GM12873 (cell line): ENCODE data around the gene C1QTNF4.

Experiments used
- TF ChIP-seq, protein P1 (sequence below): IDR thresholded peaks from 2 replicates; pipeline ENCODE4 v1.5.1; 2012; ENCODE audit warnings: low read depth, mild to moderate bottlenecking, moderate library complexity, low read length, control low read depth; ENCODE audit not compliant: insufficient read depth; ENCODE audit errors: missing control alignments

Gene C1QTNF4

DNA sequence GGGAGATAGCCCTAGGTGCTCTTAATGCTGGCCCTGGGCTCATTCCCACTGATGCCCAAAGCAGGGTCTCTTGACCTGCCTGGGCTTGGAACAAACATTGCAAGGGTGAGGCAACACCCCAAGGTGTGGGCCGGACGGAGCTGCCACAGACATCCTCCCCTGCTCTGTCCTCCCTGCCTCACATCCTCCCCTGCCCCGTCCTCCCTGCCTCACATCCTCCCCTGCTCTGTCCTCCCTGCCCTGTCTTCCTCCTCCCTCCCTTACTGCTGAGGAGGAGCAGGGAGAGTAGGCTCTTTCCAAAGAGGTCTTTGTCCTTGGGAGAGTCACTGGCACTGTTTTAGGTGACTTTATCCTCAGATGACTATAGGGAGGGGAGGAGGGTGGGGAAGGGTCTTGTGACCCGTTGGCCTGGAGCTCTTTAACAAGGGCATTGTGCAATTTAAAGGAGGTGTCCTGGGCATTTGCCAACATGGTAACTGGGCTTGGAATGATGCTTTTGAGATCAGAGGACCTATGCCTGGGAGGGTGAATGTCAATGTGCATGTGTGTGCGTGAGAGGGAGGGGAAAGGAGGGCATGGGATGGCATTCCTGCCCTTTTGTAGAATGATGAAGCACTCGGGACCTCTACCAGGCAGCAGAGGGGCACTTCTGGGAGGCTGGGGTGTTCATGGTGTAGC, 7.0 kb downstream of the C1QTNF4 start:
- TF ChIP-seq, protein P1, sequence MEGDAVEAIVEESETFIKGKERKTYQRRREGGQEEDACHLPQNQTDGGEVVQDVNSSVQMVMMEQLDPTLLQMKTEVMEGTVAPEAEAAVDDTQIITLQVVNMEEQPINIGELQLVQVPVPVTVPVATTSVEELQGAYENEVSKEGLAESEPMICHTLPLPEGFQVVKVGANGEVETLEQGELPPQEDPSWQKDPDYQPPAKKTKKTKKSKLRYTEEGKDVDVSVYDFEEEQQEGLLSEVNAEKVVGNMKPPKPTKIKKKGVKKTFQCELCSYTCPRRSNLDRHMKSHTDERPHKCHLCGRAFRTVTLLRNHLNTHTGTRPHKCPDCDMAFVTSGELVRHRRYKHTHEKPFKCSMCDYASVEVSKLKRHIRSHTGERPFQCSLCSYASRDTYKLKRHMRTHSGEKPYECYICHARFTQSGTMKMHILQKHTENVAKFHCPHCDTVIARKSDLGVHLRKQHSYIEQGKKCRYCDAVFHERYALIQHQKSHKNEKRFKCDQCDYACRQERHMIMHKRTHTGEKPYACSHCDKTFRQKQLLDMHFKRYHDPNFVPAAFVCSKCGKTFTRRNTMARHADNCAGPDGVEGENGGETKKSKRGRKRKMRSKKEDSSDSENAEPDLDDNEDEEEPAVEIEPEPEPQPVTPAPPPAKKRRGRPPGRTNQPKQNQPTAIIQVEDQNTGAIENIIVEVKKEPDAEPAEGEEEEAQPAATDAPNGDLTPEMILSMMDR: no peak

DNA sequence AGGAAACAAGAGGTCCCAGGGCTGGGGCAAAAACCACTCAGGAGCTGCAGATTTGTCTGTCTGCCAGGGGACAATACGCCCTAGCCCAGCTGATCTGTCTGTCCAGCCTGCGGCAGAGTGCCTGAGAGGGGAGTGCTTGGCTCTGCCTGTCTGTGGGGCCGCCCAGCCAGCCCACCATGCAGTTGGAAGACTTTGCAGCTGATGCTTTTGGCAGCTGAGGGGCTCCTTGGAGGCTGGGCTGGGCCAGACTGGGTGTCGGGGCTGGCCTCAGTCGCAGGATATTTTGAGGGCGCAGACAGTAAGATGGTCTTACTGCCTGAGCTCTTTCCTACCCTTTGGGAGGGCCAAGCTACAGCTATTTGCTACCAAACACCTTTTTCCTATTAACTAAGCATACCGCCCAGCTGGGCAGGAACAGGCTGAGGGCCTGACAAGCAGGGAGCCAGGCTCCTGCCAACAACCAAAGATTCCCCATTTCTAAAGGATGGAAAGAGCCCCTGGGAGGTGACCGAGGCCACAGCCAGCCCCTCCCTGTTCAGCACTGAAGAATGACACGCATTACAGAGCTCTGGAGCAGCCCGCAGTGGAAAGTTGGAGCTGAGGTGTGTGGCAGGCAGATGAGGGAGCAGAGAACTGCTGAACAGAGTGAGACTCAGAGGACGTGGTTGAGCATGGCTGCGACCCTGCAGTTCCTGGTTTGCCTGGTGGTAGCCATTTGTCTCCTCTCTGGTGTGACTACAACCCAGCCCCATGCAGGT, 7.9 kb downstream of the C1QTNF4 start, which contains the start of gene FAM180B:
TSS of gene FAM180B (plus strand) at position 581 of the 758 bp plus-strand sequence. CDS start at position 672, 91 bp downstream.
- TF ChIP-seq, protein P1: no peak

DNA sequence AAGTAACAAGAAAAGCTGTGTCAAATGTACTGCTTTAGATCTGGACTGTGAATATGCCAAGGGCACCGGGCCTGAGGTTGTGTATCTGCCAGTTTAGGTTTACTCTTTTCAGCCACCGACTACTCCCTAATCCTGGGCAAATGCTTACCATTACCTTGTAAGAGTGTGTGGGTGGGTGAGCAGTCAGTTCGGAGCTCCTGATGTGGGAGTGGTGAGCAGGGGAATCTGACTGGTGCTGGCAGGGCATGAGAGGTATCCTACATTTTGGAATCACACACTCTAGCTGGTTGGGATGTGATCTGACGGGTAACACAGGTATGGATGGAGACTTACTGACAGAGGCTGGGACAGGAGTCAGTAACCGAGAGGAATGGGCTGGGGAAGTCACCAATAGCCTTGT, 10.4 kb downstream of the C1QTNF4 start:
- TF ChIP-seq, protein P1: no peak

DNA sequence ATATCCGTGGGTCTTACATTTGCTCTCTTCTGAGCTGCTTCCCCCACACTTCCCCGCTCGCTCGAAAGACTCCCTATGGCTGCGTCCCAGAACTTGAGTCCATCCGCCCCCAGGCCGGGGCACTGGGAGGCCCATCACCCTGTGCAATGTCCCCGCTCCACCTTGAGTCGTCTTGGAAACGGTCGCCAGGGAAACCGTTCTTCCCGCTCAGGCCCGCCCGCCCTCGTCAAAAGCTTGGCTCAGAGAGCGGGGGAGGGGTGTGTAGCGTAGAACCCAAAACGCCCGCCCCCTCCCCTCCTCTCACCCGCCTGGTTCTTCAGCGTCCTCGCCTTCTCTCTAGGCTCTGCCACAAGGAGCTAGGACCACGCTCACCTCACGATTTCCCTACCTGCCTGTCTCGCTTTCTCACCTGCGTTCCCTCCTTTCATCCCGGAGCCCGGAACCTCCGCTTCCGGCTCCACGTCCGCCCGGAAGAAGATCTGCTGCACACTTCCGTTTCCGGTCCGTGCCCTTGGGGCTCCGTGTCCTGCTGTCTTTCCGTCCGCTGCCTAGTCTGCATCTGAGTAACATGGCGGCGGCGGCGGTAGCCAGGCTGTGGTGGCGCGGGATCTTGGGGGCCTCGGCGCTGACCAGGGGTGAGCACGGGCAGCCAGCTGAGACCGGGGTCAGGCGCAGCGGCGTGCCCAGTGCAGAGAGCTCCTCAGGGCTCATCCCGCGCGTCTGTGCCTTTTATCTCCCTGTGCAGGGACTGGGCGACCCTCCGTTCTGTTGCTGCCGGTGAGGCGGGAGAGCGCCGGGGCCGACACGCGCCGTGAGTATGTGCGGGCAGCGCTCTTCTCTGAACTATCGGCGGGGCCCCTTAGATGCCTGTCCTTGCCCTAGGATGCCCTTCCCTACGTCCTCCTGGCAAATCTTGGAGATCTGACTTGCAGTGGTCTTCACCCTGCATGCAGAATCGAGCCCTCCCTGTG, 15.4 kb downstream of the C1QTNF4 start, which contains the start of the genes KBTBD4 and NDUFS3:
TSS of gene KBTBD4 (minus strand) at position 447 of the 971 bp plus-strand sequence. CDS start at position 428, 19 bp downstream.
TSS of gene NDUFS3 (plus strand) at position 551 of the 971 bp plus-strand sequence. CDS start at position 569, 18 bp downstream.
- TF ChIP-seq, protein P1: no peak

DNA sequence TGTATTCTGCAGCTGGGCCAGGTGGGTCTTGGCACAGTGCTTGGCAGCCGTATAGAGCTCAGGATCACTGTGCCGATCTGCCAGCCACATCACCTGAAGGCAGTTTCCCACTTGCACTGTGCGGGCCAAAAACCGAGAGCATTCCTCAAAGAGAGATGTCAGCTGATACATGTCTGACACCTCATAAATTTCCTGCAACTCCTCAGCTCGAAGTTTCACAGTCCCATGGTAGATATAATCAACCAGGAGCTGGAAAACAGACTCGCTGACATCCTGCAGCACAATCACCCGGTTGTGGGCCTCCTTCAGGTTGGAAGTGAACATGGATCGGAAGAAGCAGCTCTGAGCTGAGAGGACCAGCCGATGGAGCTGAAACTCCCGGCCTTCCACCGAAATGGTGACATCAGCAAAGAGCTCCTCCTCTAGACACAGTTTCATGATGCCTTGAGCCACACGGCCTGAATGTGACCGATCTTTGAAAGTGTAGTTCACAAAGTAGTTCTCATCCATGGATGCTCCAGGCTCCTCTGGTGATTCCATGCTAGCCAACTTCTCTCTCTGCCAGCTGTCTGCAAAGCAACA, 16.7 kb downstream of the C1QTNF4 start:
- TF ChIP-seq, protein P1: no peak

DNA sequence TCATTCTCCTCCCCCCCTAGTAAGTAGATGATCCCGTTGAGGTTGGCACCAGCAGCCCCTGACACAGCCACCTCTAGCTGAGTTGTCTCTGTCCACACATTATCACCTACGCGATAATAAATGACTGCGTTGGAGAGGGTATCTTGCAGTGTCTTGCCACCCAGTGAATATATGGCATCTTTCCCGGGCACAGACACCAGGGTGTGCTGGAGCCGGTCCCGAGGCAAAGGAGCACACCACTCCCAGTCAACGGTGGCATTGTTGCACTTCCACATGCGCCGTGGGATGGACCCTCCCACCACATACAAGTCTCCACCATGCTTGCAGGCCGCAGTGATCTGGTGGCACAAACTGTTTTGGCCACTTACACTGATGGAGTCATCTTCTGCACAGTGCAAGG, 20.9 kb downstream of the C1QTNF4 start:
- TF ChIP-seq, protein P1: no peak
